HepG2 (cell line): Measurements from ENCODE around the gene ARL3. TPM values are rescaled to one million over a fixed set of nuclear protein-coding genes. Genes with fewer than 3 reads are reported as not detected.
A peak's percentile ranks its signal among the peaks of the same experiment; 100 is the strongest.

Experiments used
- AGO2 ChIP-seq: fragments of 200-400 bp; formaldehyde crosslinking; optimal IDR thresholded peaks from 2 replicates; pipeline ENCODE3; 2017; ENCODE audit warnings: mild to moderate bottlenecking, low read depth, low read length, moderate library complexity
- ATF7-NPFF ChIP-seq: sonication (generic); formaldehyde crosslinking; IDR thresholded peaks from 2 replicates; pipeline ENCODE4 v1.8.1; 2023; ENCODE audit warnings: mild to moderate bottlenecking, low read depth, missing genetic modification reagents, moderate library complexity
- CBX2 ChIP-seq, 2 experiments: fragments of 200-600 bp in 1 of 2; sonication (generic); formaldehyde crosslinking in 1 of 2; IDR thresholded peaks; 2 replicates each; pipeline versions ENCODE4 v1.7.0 to v1.8.1; 2018 to 2022; ENCODE audit warnings: low read depth in 2 of 2, low read length in 1 of 2, mild to moderate bottlenecking in 1 of 2, missing genetic modification reagents in 1 of 2
- CSRNP2 ChIP-seq: sonication (generic); formaldehyde crosslinking; conservative IDR thresholded peaks from 2 replicates; pipeline ENCODE4 v1.8.0; 2022; ENCODE audit warnings: low read depth, missing genetic modification reagents
- ELF4 ChIP-seq: sonication (generic); formaldehyde crosslinking; IDR thresholded peaks from 2 replicates; pipeline ENCODE4 v1.5.0; 2020; ENCODE audit warnings: missing genetic modification reagents, mild to moderate bottlenecking, moderate library complexity, borderline replicate concordance
- GATAD1 ChIP-seq: IDR thresholded peaks from 2 replicates; pipeline ENCODE4 v1.6.1; 2016; ENCODE audit warnings: missing genetic modification reagents, missing compliant biosample characterization
- GMEB1 ChIP-seq: sonication (generic); formaldehyde crosslinking; IDR thresholded peaks from 2 replicates; pipeline ENCODE4 v1.5.1; 2020; ENCODE audit warnings: missing genetic modification reagents, mild to moderate bottlenecking, borderline replicate concordance
- HMG20B ChIP-seq: conservative IDR thresholded peaks from 2 replicates; pipeline ENCODE4 v1.6.1; 2016; ENCODE audit warnings: missing genetic modification reagents, missing compliant biosample characterization
- MAF1 ChIP-seq: sonication (generic); formaldehyde crosslinking; IDR thresholded peaks from 2 replicates; pipeline ENCODE4 v1.5.0; 2020; ENCODE audit warnings: missing genetic modification reagents, borderline replicate concordance
- PAF1 ChIP-seq: IDR thresholded peaks from 2 replicates; pipeline ENCODE4 v1.6.1; 2016; ENCODE audit warnings: missing genetic modification reagents, missing compliant biosample characterization
- POGK ChIP-seq: sonication (generic); formaldehyde crosslinking; conservative IDR thresholded peaks from 2 replicates; pipeline ENCODE4 v1.8.0; 2022; ENCODE audit warnings: mild to moderate bottlenecking, moderate library complexity, missing genetic modification reagents
- POGZ ChIP-seq: sonication (generic); formaldehyde crosslinking; IDR thresholded peaks from 2 replicates; pipeline ENCODE4 v1.4.0; 2020; ENCODE audit warnings: mild to moderate bottlenecking, missing genetic modification reagents
- RFXAP ChIP-seq: sonication (generic); formaldehyde crosslinking; IDR thresholded peaks from 2 replicates; pipeline ENCODE4 v1.4.0; 2020; ENCODE audit warnings: missing genetic modification reagents, borderline replicate concordance
- SAFB2 ChIP-seq: sonication (generic); formaldehyde crosslinking; IDR thresholded peaks from 2 replicates; pipeline ENCODE4 v1.5.1; 2020; ENCODE audit warnings: missing genetic modification reagents, low read depth, mild to moderate bottlenecking, borderline replicate concordance
- SATB2 ChIP-seq: sonication (generic); formaldehyde crosslinking; IDR thresholded peaks from 2 replicates; pipeline ENCODE4 v1.5.0; 2020; ENCODE audit warnings: missing genetic modification reagents
- SIN3B ChIP-seq: fragments of 150-350 bp; IDR thresholded peaks from 2 replicates; pipeline ENCODE4 v1.6.1; 2014; ENCODE audit warnings: low read length
- ZBTB39 ChIP-seq: sonication (generic); formaldehyde crosslinking; IDR thresholded peaks from 2 replicates; pipeline ENCODE4 v1.5.0; 2020; ENCODE audit warnings: missing genetic modification reagents
- ZBTB42 ChIP-seq: sonication (generic); formaldehyde crosslinking; IDR thresholded peaks from 2 replicates; pipeline ENCODE4 v1.5.0; 2020; ENCODE audit warnings: mild to moderate bottlenecking, missing genetic modification reagents
- ZFY ChIP-seq: sonication (generic); formaldehyde crosslinking; IDR thresholded peaks from 2 replicates; pipeline ENCODE4 v1.4.0; 2020; ENCODE audit warnings: missing genetic modification reagents
- ZNF224 ChIP-seq: sonication (generic); formaldehyde crosslinking; IDR thresholded peaks from 2 replicates; pipeline ENCODE4 v1.5.0; 2020; ENCODE audit warnings: mild to moderate bottlenecking, missing genetic modification reagents
- ZNF543 ChIP-seq: sonication (generic); formaldehyde crosslinking; IDR thresholded peaks from 2 replicates; pipeline ENCODE4 v1.4.0; 2020; ENCODE audit warnings: mild to moderate bottlenecking, missing genetic modification reagents
- ZNF724P ChIP-seq: sonication (generic); formaldehyde crosslinking; IDR thresholded peaks from 2 replicates; pipeline ENCODE4 v1.8.0; 2022; ENCODE audit warnings: missing genetic modification reagents, borderline replicate concordance
- ZNF850 ChIP-seq: sonication (generic); formaldehyde crosslinking; conservative IDR thresholded peaks from 2 replicates; pipeline ENCODE4 v1.9.0; 2021; ENCODE audit warnings: mild to moderate bottlenecking, missing genetic modification reagents
- polyA plus RNA-seq, 8 experiments: library from polyadenylated mRNA; depleted of rRNA in 3 of 8; stranded (reverse) in 7 of 8; unstranded in 1 of 8; fragments of >200 nt; fragmentation: Illumina TruSeq in 4 of 8; extraction: Trizol in 4 of 8; gene quantifications; 2 replicates each; pipeline versions ENCODE4 v1.2.1 to v1.2.3, GENCODE V29; 2011 to 2016; ENCODE audit warnings: low read depth in 4 of 8, missing spikeins in 1 of 8, mixed read lengths in 1 of 8; ENCODE audit not compliant: insufficient read depth in 1 of 8
- total RNA-seq, 5 experiments: library from RNA; depleted of rRNA; stranded (reverse); fragments of >200 nt; fragmentation: Illumina TruSeq; extraction: Trizol; gene quantifications; 2 replicates each; pipeline ENCODE4 v1.2.3, GENCODE V29; 2016; ENCODE audit warnings: low read depth in 1 of 5

Gene ARL3
- total and polyA plus RNA-seq, 2 of the 13 experiments (the other 11 are each of a cell fraction or from before 2014, with no cell fraction given) = 5.2 to 6.6 TPM

- TF ChIP-seq GMEB1 (CRISPR knock-in tag) (0 out of 2 replicates have a peak, but pooled peaks have one; percentile 26), SATB2 (CRISPR knock-in tag) (no peak), AGO2 (peak; percentile 96), HMG20B (no peak), POGK (0 out of 2 replicates have a peak, but pooled peaks have one; percentile 62), SIN3B (no peak), GATAD1 (CRISPR knock-in tag) (no peak), ZBTB42 (CRISPR knock-in tag) (peak; percentile 99), RFXAP (no peak), CBX2 (IDR thresholded peaks at IDR 0.05; ENCODE audit: low read depth, low read length) (no peak), CBX2 (CRISPR knock-in tag; IDR thresholded peaks at IDR 0.05; ENCODE audit: low read depth) (no peak), ZNF224 (CRISPR knock-in tag) (no peak), ELF4 (no peak), ZFY (peak; percentile 45), SAFB2 (CRISPR knock-in tag) (no peak), ATF7-NPFF (no peak), ZNF850 (no peak), ZNF543 (CRISPR knock-in tag) (peak; percentile 58; the same call in 1 of the 2 replicates), ZNF724P (CRISPR knock-in tag) (0 out of 2 replicates have a peak, but pooled peaks have one; percentile 54), ZBTB39 (CRISPR knock-in tag) (no peak), PAF1 (CRISPR knock-in tag) (no peak; the same call in 1 of the 2 replicates), MAF1 (no peak), CSRNP2 (CRISPR knock-in tag) (no peak), POGZ (peak; percentile 62; the same call in 1 of the 2 replicates)
Measured at GRCh38 chr10:102660888-102661657, 53.1 kb downstream of the ARL3 start (continued).
